Naive thymus-derived CD4-positive, alpha-beta T cell (primary cell): Measurements from ENCODE around the gene TIMP3. TPM values are rescaled to one million over a fixed set of nuclear protein-coding genes. Genes with fewer than 3 reads are reported as not detected.

Source experiments
- ATAC-seq: fragments of 150-1000 bp; cut with Tn5 transposase; 2 replicates; pipeline ENCODE4 v1.10.0; 2021; ENCODE audit warnings: mild to moderate bottlenecking, moderate library complexity
- CTCF ChIA-PET: fragments of 350-600 bp; sonication (Branson Sonifier 250); formaldehyde crosslinking; loops from one replicate; lab custom pipeline; 2021; ENCODE audit warnings: antibody characterized with exemption; lab: Charles Lee
- POLR2A ChIA-PET: fragments of 350-600 bp; sonication (Branson Sonifier 250); formaldehyde crosslinking; loops from one replicate; lab custom pipeline; 2021; ENCODE audit warnings: antibody characterized with exemption, inconsistent platforms; lab: Charles Lee
- DNase-seq, 9 donors: peaks; one replicate each; pipeline versions ENCODE4 v3.0.0 to v3.0.0-alpha.2; 2020 to 2022; ENCODE audit warnings: mixed read lengths in 1 of 9
- H3K27ac ChIP-seq: one replicate; pipeline ENCODE4 v1.7.0; 2013; ENCODE audit warnings: mild to moderate bottlenecking, low read depth, low read length, moderate library complexity
- H3K27me3 ChIP-seq, 2 donors: one replicate each; pipeline ENCODE4 v1.7.0; 2013; ENCODE audit warnings: low read length in 2 of 2, mild to moderate bottlenecking in 2 of 2, moderate library complexity in 2 of 2; ENCODE audit not compliant: control insufficient read depth in 2 of 2, insufficient read depth in 2 of 2
- H3K36me3 ChIP-seq, 3 experiments: 1 replicate in 2 of 3; 2 replicates in 1 of 3; pipeline ENCODE4 v1.7.0; 2013; ENCODE audit warnings: low read length in 3 of 3, mild to moderate bottlenecking in 3 of 3, moderate library complexity in 1 of 3; ENCODE audit not compliant: insufficient read depth in 3 of 3, control insufficient read depth in 2 of 3
- H3K4me1 ChIP-seq, 2 donors: one replicate each; pipeline ENCODE4 v1.7.0; 2013; ENCODE audit warnings: low read length in 2 of 2, mild to moderate bottlenecking in 2 of 2, moderate library complexity in 1 of 2; ENCODE audit not compliant: control insufficient read depth in 2 of 2, insufficient read depth in 2 of 2
- H3K4me3 ChIP-seq: 2 replicates; pipeline ENCODE4 v1.7.0; 2013; ENCODE audit warnings: mild to moderate bottlenecking, low read length
- H3K9me3 ChIP-seq, 3 experiments: 1 replicate in 2 of 3; 2 replicates in 1 of 3; pipeline ENCODE4 v1.7.0; 2013; ENCODE audit warnings: low read length in 3 of 3; ENCODE audit not compliant: control insufficient read depth in 2 of 3
- H3K27ac Mint-ChIP-seq, 9 donors: one replicate each; pipeline ENCODE4 v1.8.0; 2020 to 2022; ENCODE audit warnings: mixed read lengths in 9 of 9, mild to moderate bottlenecking in 8 of 9, moderate library complexity in 5 of 9, inconsistent platforms in 2 of 9
- H3K27me3 Mint-ChIP-seq, 5 donors: one replicate each; pipeline ENCODE4 v1.8.0; 2021 to 2022; ENCODE audit warnings: mixed read lengths in 5 of 5, mild to moderate bottlenecking in 1 of 5
- H3K36me3 Mint-ChIP-seq, 5 donors: one replicate each; pipeline ENCODE4 v1.8.0; 2020 to 2022; ENCODE audit warnings: mixed read lengths in 5 of 5, mild to moderate bottlenecking in 3 of 5, inconsistent platforms in 1 of 5
- H3K4me1 Mint-ChIP-seq, 7 donors: one replicate each; pipeline ENCODE4 v1.8.0; 2020 to 2022; ENCODE audit warnings: mixed read lengths in 7 of 7, mild to moderate bottlenecking in 3 of 7, inconsistent platforms in 1 of 7
- H3K4me3 Mint-ChIP-seq, 10 donors: one replicate each; pipeline ENCODE4 v1.8.0; 2020 to 2022; ENCODE audit warnings: mild to moderate bottlenecking in 10 of 10, mixed read lengths in 10 of 10, moderate library complexity in 6 of 10, inconsistent platforms in 2 of 10
- H3K9me3 Mint-ChIP-seq, 11 donors: one replicate each; pipeline ENCODE4 v1.8.0; 2020 to 2022; ENCODE audit warnings: mixed read lengths in 11 of 11, mild to moderate bottlenecking in 4 of 11, inconsistent platforms in 1 of 11, moderate library complexity in 1 of 11
- intact Hi-C, 2 donors: fragments of 100-400 bp; cut with micrococcal nuclease; formaldehyde crosslinking; loops; one replicate each; pipeline ENCODE4 v1.15.1; 2023
- polyA plus RNA-seq, 2 donors: library from polyadenylated mRNA; unstranded; fragments of 300-500 nt; fragmentation: Illumina TruSeq; gene quantifications; one replicate each; pipeline ENCODE4 v1.2.3, GENCODE V29; 2021
- total RNA-seq, 6 experiments: library from RNA in 5 of 6; stranded (reverse) in 5 of 6; gene quantifications; 1 replicate in 5 of 6; 2 replicates in 1 of 6; pipeline ENCODE4 v1.2.3 and lab custom pipeline; 2021 to 2026

The TIMP3 gene
- total and polyA plus RNA-seq, 7 experiments from 2014 or later: 0.05 to 0.95 (median 0.37) TPM; not detected in 3

- Mint-ChIP-seq H3K27ac (no peak overlapping the region), H3K36me3 (no peaks in the 10 kb centered on the region), H3K9me3 (no peaks in the 10 kb centered on the region), H3K27me3 (peaks cover 0 to 7% (median 4%) of the 10 kb centered on the region in 5 donors), H3K4me1 (no peaks in the 10 kb centered on the region), H3K4me3 (no peak overlapping the region)
- no peak overlapping the region for H3K27ac ChIP-seq
- intact Hi-C loops: no loop called here
- no peak overlapping the region for H3K4me3 ChIP-seq
- no peaks in the 10 kb centered on the region for H3K9me3 ChIP-seq
- DNase-seq (no peak), ATAC-seq (no peak)
- H3K36me3 ChIP-seq: no peaks in the 10 kb centered on the region
- no peaks in the 10 kb centered on the region for H3K4me1 ChIP-seq
- CTCF ChIA-PET: no interaction called here
- no peaks in the 10 kb centered on the region for H3K27me3 ChIP-seq
- POLR2A ChIA-PET: no interaction called here
Observed at GRCh38 chr22:32858957-32859356, 57.5 kb downstream of the TIMP3 start.

DNA sequence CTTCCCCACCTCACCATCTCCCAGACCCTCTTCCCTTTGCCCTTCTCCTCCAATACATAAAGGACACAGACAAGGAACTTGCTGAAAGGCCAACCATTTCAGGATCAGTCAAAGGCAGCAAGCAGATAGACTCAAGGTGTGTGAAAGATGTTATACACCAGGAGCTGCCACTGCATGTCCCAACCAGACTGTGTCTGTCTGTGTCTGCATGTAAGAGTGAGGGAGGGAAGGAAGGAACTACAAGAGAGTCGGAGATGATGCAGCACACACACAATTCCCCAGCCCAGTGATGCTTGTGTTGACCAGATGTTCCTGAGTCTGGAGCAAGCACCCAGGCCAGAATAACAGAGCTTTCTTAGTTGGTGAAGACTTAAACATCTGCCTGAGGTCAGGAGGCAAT is 58.2 kb downstream of the TIMP3 start:
- Histone ChIP-seq H3K27me3 (no peaks in the 10 kb centered on the region), H3K36me3 (no peaks in the 10 kb centered on the region), H3K9me3 (no peaks in the 10 kb centered on the region), H3K4me1 (no peaks in the 10 kb centered on the region), H3K27ac (no peak overlapping the region), H3K4me3 (no peak overlapping the region)
- H3K9me3 Mint-ChIP-seq: no peaks in the 10 kb centered on the region
- CTCF ChIA-PET: no interaction called here
- peaks cover 0 to 7% (median under 1%) of the 10 kb centered on the region in 5 donors for H3K27me3 Mint-ChIP-seq
- H3K4me3 Mint-ChIP-seq: no peak overlapping the region
- no peak overlapping the region for H3K27ac Mint-ChIP-seq
- intact Hi-C loops: no loop called here
- no peak for DNase-seq
- H3K36me3 Mint-ChIP-seq: no peaks in the 10 kb centered on the region
- no peaks in the 10 kb centered on the region for H3K4me1 Mint-ChIP-seq
- ATAC-seq: no peak
- POLR2A ChIA-PET: interaction anchor here (0.6 kb wide), 1 partner anchor 11 kb away, joined by 3 read pairs; no protein-coding TSS in a partner anchor

DNA sequence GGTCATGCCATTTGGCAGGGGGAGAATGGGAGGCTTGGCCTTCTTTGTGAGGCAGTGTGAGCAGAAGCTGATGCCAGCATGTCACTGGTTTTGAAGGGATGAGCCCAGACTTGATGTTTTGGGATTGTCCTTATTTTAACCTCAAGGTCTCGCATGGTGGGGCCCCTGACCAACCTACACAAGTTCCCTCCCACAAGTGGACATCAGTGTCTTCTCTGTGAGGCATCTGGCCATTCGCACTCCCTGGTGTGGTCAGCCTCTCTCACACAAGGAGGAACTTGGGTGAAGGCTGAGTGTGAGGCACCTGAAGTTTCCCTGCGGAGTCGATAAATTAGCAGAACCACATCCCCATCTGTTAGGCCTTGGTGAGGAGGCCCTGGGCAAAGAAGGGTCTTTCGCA is 59.8 kb downstream of the TIMP3 start:
- Histone ChIP-seq H3K9me3 (no peaks in the 10 kb centered on the region), H3K4me1 (no peaks in the 10 kb centered on the region), H3K4me3 (no peak overlapping the region), H3K27ac (no peak overlapping the region), H3K27me3 (no peaks in the 10 kb centered on the region), H3K36me3 (no peaks in the 10 kb centered on the region)
- DNase-seq (no peak), ATAC-seq (no peak)
- no peaks in the 10 kb centered on the region for H3K36me3 Mint-ChIP-seq
- POLR2A ChIA-PET: no interaction called here
- H3K4me1 Mint-ChIP-seq: no peaks in the 10 kb centered on the region
- H3K27ac Mint-ChIP-seq: no peak overlapping the region
- intact Hi-C loops: no loop called here
- no peaks in the 10 kb centered on the region for H3K9me3 Mint-ChIP-seq
- CTCF ChIA-PET: no interaction called here
- peaks cover 0 to under 1% (median 0%) of the 10 kb centered on the region in 5 donors for H3K27me3 Mint-ChIP-seq
- no peak overlapping the region for H3K4me3 Mint-ChIP-seq

DNA sequence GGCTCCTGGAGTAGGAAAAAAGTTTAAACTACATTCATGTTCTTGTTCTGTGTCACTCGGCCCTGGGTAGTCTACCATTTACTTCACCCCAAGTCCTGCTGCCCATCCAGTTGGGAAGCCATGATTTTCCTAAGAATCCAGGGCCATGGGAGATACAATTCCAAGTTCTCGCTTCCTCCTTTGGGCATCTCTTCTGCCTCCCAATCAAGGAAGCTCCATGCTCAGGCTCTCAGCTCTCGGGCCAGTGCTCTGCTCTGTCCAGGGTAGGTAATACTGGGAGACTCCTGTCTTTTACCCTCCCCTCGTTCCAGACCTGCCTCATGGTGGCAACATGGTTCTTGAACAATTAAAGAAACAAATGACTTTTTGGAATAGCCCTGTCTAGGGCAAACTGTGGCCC is 60.6 kb downstream of the TIMP3 start:
- no peaks in the 10 kb centered on the region for H3K36me3 Mint-ChIP-seq
- H3K4me3 Mint-ChIP-seq: no peak overlapping the region
- ATAC-seq (no peak), DNase-seq (no peak)
- intact Hi-C loops: no loop called here
- no peaks in the 10 kb centered on the region for H3K4me1 ChIP-seq
- ChIA-PET CTCF (no interaction called here), POLR2A (no interaction called here)
- H3K4me1 Mint-ChIP-seq: no peaks in the 10 kb centered on the region
- H3K27ac Mint-ChIP-seq: no peak overlapping the region
- H3K27me3 Mint-ChIP-seq: peaks cover 0 to under 1% (median 0%) of the 10 kb centered on the region in 5 donors
- no peaks in the 10 kb centered on the region for H3K36me3 ChIP-seq
- no peaks in the 10 kb centered on the region for H3K9me3 ChIP-seq
- no peaks in the 10 kb centered on the region for H3K9me3 Mint-ChIP-seq
- no peak overlapping the region for H3K27ac ChIP-seq
- no peaks in the 10 kb centered on the region for H3K27me3 ChIP-seq
- no peak overlapping the region for H3K4me3 ChIP-seq

GRCh38 chr22:32862936-32863661 is 61.6 kb downstream of the TIMP3 start:
- Histone ChIP-seq H3K9me3 (no peaks in the 10 kb centered on the region), H3K27me3 (no peaks in the 10 kb centered on the region), H3K36me3 (no peaks in the 10 kb centered on the region), H3K4me1 (no peaks in the 10 kb centered on the region), H3K4me3 (no peak overlapping the region), H3K27ac (no peak overlapping the region)
- no peak overlapping the region for H3K4me3 Mint-ChIP-seq
- H3K27me3 Mint-ChIP-seq: peaks cover 0 to 8% (median 0%) of the 10 kb centered on the region in 5 donors
- ATAC-seq (no peak), DNase-seq (no peak)
- H3K9me3 Mint-ChIP-seq: no peaks in the 10 kb centered on the region
- H3K36me3 Mint-ChIP-seq: no peaks in the 10 kb centered on the region
- no peaks in the 10 kb centered on the region for H3K4me1 Mint-ChIP-seq
- H3K27ac Mint-ChIP-seq: peak overlapping the region in 1 of 9 donors; percentile 29
- ChIA-PET CTCF (no interaction called here), POLR2A (no interaction called here)
- intact Hi-C loops: no loop called here

- Histone ChIP-seq H3K27me3 (no peaks in the 10 kb centered on the region), H3K36me3 (no peaks in the 10 kb centered on the region), H3K4me3 (no peak overlapping the region), H3K4me1 (no peaks in the 10 kb centered on the region), H3K27ac (no peak overlapping the region), H3K9me3 (no peaks in the 10 kb centered on the region)
- Mint-ChIP-seq H3K27me3 (peaks cover 0 to 8% (median 0%) of the 10 kb centered on the region in 5 donors), H3K9me3 (no peaks in the 10 kb centered on the region), H3K4me1 (no peaks in the 10 kb centered on the region), H3K36me3 (no peaks in the 10 kb centered on the region), H3K4me3 (no peak overlapping the region), H3K27ac (no peak overlapping the region)
- CTCF ChIA-PET: no interaction called here
- intact Hi-C loops: no loop called here
- no peak for DNase-seq
- POLR2A ChIA-PET: no interaction called here
- ATAC-seq: no peak
Observed at GRCh38 chr22:32864041-32864440, 62.5 kb downstream of the TIMP3 start.

GRCh38 chr22:32864596-32864995 is 63.1 kb downstream of the TIMP3 start:
- POLR2A ChIA-PET: no interaction called here
- no peaks in the 10 kb centered on the region for H3K36me3 Mint-ChIP-seq
- H3K4me3 Mint-ChIP-seq: no peak overlapping the region
- CTCF ChIA-PET: no interaction called here
- H3K9me3 ChIP-seq: no peaks in the 10 kb centered on the region
- ATAC-seq: no peak
- H3K9me3 Mint-ChIP-seq: no peaks in the 10 kb centered on the region
- H3K27me3 ChIP-seq: no peaks in the 10 kb centered on the region
- H3K4me1 ChIP-seq: no peaks in the 10 kb centered on the region
- H3K27me3 Mint-ChIP-seq: peaks cover 0 to 8% (median 0%) of the 10 kb centered on the region in 5 donors
- no peak for DNase-seq
- no peak overlapping the region for H3K27ac ChIP-seq
- H3K27ac Mint-ChIP-seq: no peak overlapping the region
- H3K4me3 ChIP-seq: no peak overlapping the region
- H3K36me3 ChIP-seq: no peaks in the 10 kb centered on the region
- no peaks in the 10 kb centered on the region for H3K4me1 Mint-ChIP-seq
- intact Hi-C loops: no loop called here
